HG02970 (cell line): ENCODE results near the gene BCS1L.
"Not testable (repeated sequence)": the region's sequence is repeated elsewhere in the genome, so short reads cannot be mapped to it uniquely, and the experiment has no call there.

Experiments
- ATAC-seq: cut with Tn5 transposase; IDR thresholded peaks from one replicate; pipeline ENCODE4 v1.9.1; 2021; ENCODE audit warnings: mild to moderate bottlenecking, moderate library complexity, moderate number of reproducible peaks; ENCODE audit not compliant: unreplicated experiment, low FRiP score

Gene BCS1L

GRCh38 chr2:218659988-218660358 is 490 bp downstream of the BCS1L start:
- ATAC-seq: no peak

- ATAC-seq: no peak
These were observed 2.9 kb downstream of the BCS1L start for GRCh38 chr2:218662377-218662776.

- no peak for ATAC-seq
These were observed 3.3 kb downstream of the BCS1L start for GRCh38 chr2:218662827-218663226.

GRCh38 chr2:218663901-218664300 is 4.4 kb downstream of the BCS1L start:
- ATAC-seq: no peak

GRCh38 chr2:218664653-218665052 is 5.2 kb downstream of the BCS1L start:
- ATAC-seq: no peak

- ATAC-seq: no peak
These were observed 11.7 kb downstream of the BCS1L start for GRCh38 chr2:218671097-218671653.

- peak; percentile 83 for ATAC-seq
These were observed 12.4 kb downstream of the BCS1L start, which contains the start of the genes RNF25 and STK36 for GRCh38 chr2:218671654-218672566. RNF25 (minus strand) TSS chr2:218672002; CDS start chr2:218671970, 32 bp downstream. STK36 (plus strand) TSS chr2:218672086; CDS start chr2:218672830, 744 bp downstream.

GRCh38 chr2:218679119-218679518 is 19.6 kb downstream of the BCS1L start:
- no peak for ATAC-seq

- ATAC-seq: no peak
These were observed 20.6 kb downstream of the BCS1L start for GRCh38 chr2:218680061-218680460.

GRCh38 chr2:218687400-218688060 is 28.0 kb downstream of the BCS1L start:
- not testable (repeated sequence) for ATAC-seq

GRCh38 chr2:218691234-218691633 is 31.8 kb downstream of the BCS1L start:
- no peak for ATAC-seq

- ATAC-seq: no peak
These were observed 35.1 kb downstream of the BCS1L start for GRCh38 chr2:218694405-218695145.

GRCh38 chr2:218698885-218699284 is 39.4 kb downstream of the BCS1L start:
- ATAC-seq: no peak

- no peak for ATAC-seq
These were observed 42.3 kb downstream of the BCS1L start for GRCh38 chr2:218701806-218702205.

GRCh38 chr2:218703341-218703740 is 43.9 kb downstream of the BCS1L start:
- no peak for ATAC-seq

- no peak for ATAC-seq
These were observed 48.6 kb downstream of the BCS1L start for GRCh38 chr2:218708086-218708485.

GRCh38 chr2:218709908-218710307 is 50.4 kb downstream of the BCS1L start:
- ATAC-seq: no peak

- ATAC-seq: no peak
These were observed 50.8 kb downstream of the BCS1L start for GRCh38 chr2:218710334-218710686.

GRCh38 chr2:218710687-218711549 is 51.4 kb downstream of the BCS1L start, which contains the start of gene TTLL4:
TTLL4 (plus strand) TSS chr2:218710835; CDS start chr2:218737677, 26,842 bp downstream.
- ATAC-seq: peak; percentile 99

GRCh38 chr2:218711550-218711929 is 52.1 kb downstream of the BCS1L start:
- ATAC-seq: no peak
